ENCODE results near the gene SLC1A2. TPM values are rescaled to one million over a fixed set of nuclear protein-coding genes. Genes with fewer than 3 reads are reported as not detected.

Gene SLC1A2
- total and polyA plus RNA-seq, 2 experiments from 2014 or later, result 0.70 to 2.8 TPM

GRCh38 chr11:35383953-35384352, 35.4 kb downstream of the SLC1A2 start:
- no peak overlapping the region for H3K4me3 Mint-ChIP-seq
- no peaks in the 10 kb centered on the region for H4K20me1 ChIP-seq (replicated peaks; ENCODE audit: insufficient read depth)
- H3K4me2 ChIP-seq, result no peak overlapping the region
- H3K36me3 Mint-ChIP-seq (ENCODE audit: low read depth), result no peaks in the 10 kb centered on the region
- no peaks in the 10 kb centered on the region for H3K79me2 ChIP-seq (replicated peaks; ENCODE audit: insufficient read depth)
- no peak for DNase-seq (ENCODE audit: low spot score)
- TF ChIP-seq STAT1 (IDR thresholded peaks at IDR 0.05; ENCODE audit: unreplicated experiment), result no peak
- no peak for TF ChIP-seq ZNF462 (CRISPR knock-in tag; IDR thresholded peaks at IDR 0.05)
- no peak for TF ChIP-seq POLR2AphosphoS5 (IDR thresholded peaks at IDR 0.05; ENCODE audit: low read depth)
- no peak for TF ChIP-seq JUNB (IDR thresholded peaks at IDR 0.05; ENCODE audit: unreplicated experiment)
- no peak for TF ChIP-seq CREB1 (CRISPR knock-in tag; IDR thresholded peaks at IDR 0.05; ENCODE audit: low read depth)
- TF ChIP-seq ZNF114 (CRISPR knock-in tag; IDR thresholded peaks at IDR 0.05), result no peak
- no peak for TF ChIP-seq NANOG (IDR thresholded peaks at IDR 0.05; ENCODE audit: borderline replicate concordance)
- no peak for TF ChIP-seq ZNF331 (CRISPR knock-in tag; IDR thresholded peaks at IDR 0.05; ENCODE audit: low read depth)
- TF ChIP-seq EZH2 (IDR thresholded peaks at IDR 0.05; ENCODE audit: low read depth, unreplicated experiment), result no peak
- no peak for TF ChIP-seq CTCF (conservative IDR thresholded peaks at IDR 0.05; ENCODE audit: low read depth in 2 of 2)
- TF ChIP-seq EZH2phosphoT487 (IDR thresholded peaks at IDR 0.05; ENCODE audit: unreplicated experiment), result no peak
- no peak for TF ChIP-seq REST (IDR thresholded peaks at IDR 0.05; ENCODE audit: unreplicated experiment)
- no peak for TF ChIP-seq ETS1 (IDR thresholded peaks at IDR 0.05)
- H3K9me2 ChIP-seq (ENCODE audit: insufficient read depth), result no peaks in the 10 kb centered on the region
- H3K27me3 ChIP-seq (ENCODE audit: insufficient read depth), result no peaks in the 10 kb centered on the region
- H3K4me1 Mint-ChIP-seq, result no peaks in the 10 kb centered on the region
- no peak overlapping the region for H3K27ac ChIP-seq (ENCODE audit: low read depth)
- H3K4me3 ChIP-seq, result no peak overlapping the region
- no peak overlapping the region for H3K27ac Mint-ChIP-seq
- no peaks in the 10 kb centered on the region for H3K27me3 Mint-ChIP-seq (ENCODE audit: insufficient read depth, low read depth, poor library complexity)
- no peak overlapping the region for H2AFZ ChIP-seq
- H3F3A ChIP-seq (replicated peaks; ENCODE audit: low read depth), result no peaks in the 10 kb centered on the region
- H3K9me3 Mint-ChIP-seq, result no peaks in the 10 kb centered on the region
- no peak for ATAC-seq
- no peaks in the 10 kb centered on the region for H3K4me1 ChIP-seq (ENCODE audit: insufficient read depth)
- no peaks in the 10 kb centered on the region for H3K36me3 ChIP-seq (ENCODE audit: insufficient read depth)

Measured in GM23338 (cell line).